ENCODE results near the gene GPR61. TPM values are rescaled to one million over a fixed set of nuclear protein-coding genes. Genes with fewer than 3 reads are reported as not detected.

Gene GPR61
- total RNA-seq, 2 experiments from 2014 or later: 0.31 TPM; not detected in 1

DNA sequence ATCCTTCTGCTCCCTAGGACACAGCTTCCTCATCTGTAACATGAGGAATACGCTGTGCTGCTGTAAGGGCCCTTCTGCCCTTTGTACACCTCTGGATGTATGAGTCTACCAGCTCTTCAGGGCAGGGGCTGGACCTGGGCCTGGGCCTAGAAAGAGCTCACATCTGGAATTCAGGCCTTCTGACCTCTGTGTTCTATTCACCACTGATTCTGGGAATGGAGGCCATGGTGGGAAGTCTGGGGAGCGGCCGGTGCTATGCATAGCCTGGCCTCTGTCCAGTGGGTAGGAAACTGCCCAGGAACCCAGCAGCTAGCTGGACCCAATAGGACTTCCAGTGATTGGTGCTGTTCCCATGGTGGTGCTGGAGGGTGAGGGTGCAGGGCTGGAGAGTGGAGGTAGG, 11.0 kb upstream of the GPR61 start:
- CTCF ChIA-PET: interaction anchor here (1.0 to 19.9 kb wide), 4 partner anchors 28 to 251 kb away, joined by 3 to 1207 read pairs (median 6); partner anchors contain the start of genes AMIGO1, ATXN7L2, CYB561D1 and PSRC1
- H3K36me3 Mint-ChIP-seq (ENCODE audit: low read depth): no peaks in the 10 kb centered on the region
- no peaks in the 10 kb centered on the region for H3K27me3 Mint-ChIP-seq (ENCODE audit: low read depth)
- no peak overlapping the region for H3K4me3 Mint-ChIP-seq
- intact Hi-C loops (cut with micrococcal nuclease): no loop called here
- H3K4me1 Mint-ChIP-seq (ENCODE audit: low read depth): peaks cover 22% of the 10 kb centered on the region
- H3K9me3 Mint-ChIP-seq: no peaks in the 10 kb centered on the region
- no peak for DNase-seq
- no peak overlapping the region for H3K27ac Mint-ChIP-seq

GRCh38 chr1:109529881-109530456, 9.7 kb upstream of the GPR61 start:
- H3K4me1 Mint-ChIP-seq (ENCODE audit: low read depth): peaks cover 22% of the 10 kb centered on the region
- intact Hi-C loops (cut with micrococcal nuclease): loop anchor here (5.0 kb wide), 1 partner anchor 418 kb away; the partner anchor contains the start of gene ELAPOR1
- no peak overlapping the region for H3K27ac Mint-ChIP-seq
- no peak for DNase-seq
- H3K9me3 Mint-ChIP-seq: no peaks in the 10 kb centered on the region
- H3K27me3 Mint-ChIP-seq (ENCODE audit: low read depth): no peaks in the 10 kb centered on the region
- CTCF ChIA-PET: interaction anchor here (0.6 to 19.9 kb wide), 15 partner anchors 10 to 497 kb away, joined by 3 to 1207 read pairs (median 4); partner anchors contain the start of genes AHCYL1, AMIGO1, ATXN7L2 and CYB561D1
- H3K36me3 Mint-ChIP-seq (ENCODE audit: low read depth): no peaks in the 10 kb centered on the region
- H3K4me3 Mint-ChIP-seq: no peak overlapping the region

DNA sequence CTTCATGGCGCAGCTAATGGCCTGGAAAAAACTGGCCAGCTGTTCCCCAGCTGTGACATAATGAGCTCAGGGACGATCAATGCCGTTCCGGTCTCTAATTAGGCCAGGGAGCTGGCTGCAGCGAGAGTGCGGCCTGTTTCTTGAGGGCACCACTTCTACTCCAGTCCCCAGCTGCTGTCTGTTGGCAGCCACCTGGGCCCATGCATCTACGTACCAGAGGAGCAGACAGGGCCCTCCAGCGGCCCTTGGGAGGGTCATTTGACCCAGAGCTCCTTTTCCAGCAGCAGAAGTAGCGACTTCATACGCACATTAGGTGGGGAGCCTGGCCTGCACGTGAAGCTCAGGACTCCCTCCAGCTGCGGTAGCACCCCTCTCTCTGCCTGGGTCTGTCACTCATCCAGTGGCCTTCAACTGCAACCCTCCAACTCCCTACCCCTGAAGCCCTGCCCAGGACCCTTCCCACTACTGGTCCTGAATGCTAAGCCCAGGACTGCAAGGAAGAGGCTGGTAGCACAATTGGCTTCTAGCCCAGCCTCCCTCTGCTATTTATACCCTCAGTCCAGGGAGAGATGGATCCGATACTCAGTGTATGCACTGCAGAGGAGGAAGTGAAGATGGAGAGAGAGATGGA, 9.1 kb upstream of the GPR61 start:
- CTCF ChIA-PET: interaction anchor here (0.6 to 19.9 kb wide), 11 partner anchors 11 to 454 kb away, joined by 3 to 1207 read pairs (median 5); partner anchors contain the start of genes AHCYL1, AMIGO1, ATXN7L2 and CYB561D1
- no peak overlapping the region for H3K27ac Mint-ChIP-seq

DNA sequence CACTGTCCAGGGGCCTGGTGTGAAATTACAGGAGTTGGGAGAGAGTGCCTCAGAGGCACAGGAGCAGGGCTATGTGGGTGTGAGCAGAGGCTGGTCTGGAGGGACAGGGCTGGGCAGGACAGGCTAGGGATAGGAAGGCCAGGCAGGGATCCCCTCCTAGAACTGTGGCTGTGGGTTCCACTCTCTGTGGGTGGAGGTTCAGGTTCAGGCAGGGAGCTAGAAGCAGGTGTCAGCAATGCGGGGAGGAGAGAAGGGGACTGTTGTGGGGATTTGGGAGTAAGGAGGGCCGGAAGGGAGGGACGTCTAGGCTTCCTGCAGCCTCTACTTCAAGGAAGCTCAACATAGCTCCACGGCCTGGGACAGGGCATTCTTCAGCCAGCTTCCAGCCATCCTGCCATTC, 8.3 kb upstream of the GPR61 start:
- intact Hi-C loops (cut with micrococcal nuclease): loop anchor here (5.0 kb wide), 1 partner anchor 419 kb away; the partner anchor contains the start of gene ELAPOR1
- Mint-ChIP-seq H3K27me3 (ENCODE audit: low read depth) (no peaks in the 10 kb centered on the region), H3K36me3 (ENCODE audit: low read depth) (no peaks in the 10 kb centered on the region), H3K27ac (no peak overlapping the region), H3K4me1 (ENCODE audit: low read depth) (peaks cover 22% of the 10 kb centered on the region), H3K9me3 (no peaks in the 10 kb centered on the region), H3K4me3 (no peak overlapping the region)
- CTCF ChIA-PET: interaction anchor here (0.6 to 19.9 kb wide), 39 partner anchors 8 to 453 kb away, joined by 3 to 1207 read pairs (median 7); partner anchors contain the start of genes AHCYL1, AMIGO1, ATXN7L2 and CELSR2
- no peak for DNase-seq

More for the DNA sequence above, 9.1 kb upstream of the GPR61 start:
- Mint-ChIP-seq H3K9me3 (no peaks in the 10 kb centered on the region), H3K27me3 (ENCODE audit: low read depth) (no peaks in the 10 kb centered on the region), H3K4me1 (ENCODE audit: low read depth) (peaks cover 22% of the 10 kb centered on the region), H3K4me3 (no peak overlapping the region), H3K36me3 (ENCODE audit: low read depth) (no peaks in the 10 kb centered on the region)
- intact Hi-C loops (cut with micrococcal nuclease): loop anchor here (5.0 kb wide), 1 partner anchor 418 kb away; the partner anchor contains the start of gene ELAPOR1
- DNase-seq: no peak

DNA sequence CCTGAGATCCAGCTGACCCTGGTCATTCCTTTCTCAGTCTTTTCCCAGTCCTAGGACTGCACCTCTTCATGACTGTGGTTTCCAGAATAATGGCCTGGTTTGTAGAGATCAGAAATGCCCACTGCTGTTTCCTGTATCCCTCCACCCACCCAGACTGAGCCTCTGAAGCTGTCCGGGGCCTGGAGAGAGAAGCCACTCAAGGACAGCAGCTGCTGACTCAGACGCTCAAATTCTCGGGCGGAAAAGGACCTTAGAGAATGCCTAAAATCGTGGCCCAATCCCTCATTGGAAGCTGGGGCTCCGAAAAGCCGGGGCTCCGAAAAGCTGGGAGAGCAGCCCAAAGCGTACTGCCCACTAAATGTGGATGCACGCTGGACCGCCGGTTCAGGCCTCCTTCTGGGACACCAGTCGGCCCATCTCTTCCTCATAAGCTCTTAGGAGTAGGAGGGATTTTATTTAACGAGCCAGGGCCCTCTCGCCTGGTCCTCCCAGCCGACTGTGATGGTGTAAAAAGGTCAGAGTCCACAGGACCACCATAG, 7.8 kb upstream of the GPR61 start:
- Mint-ChIP-seq H3K4me3 (peak overlapping the region; percentile 57), H3K27me3 (ENCODE audit: low read depth) (no peaks in the 10 kb centered on the region)
- CTCF ChIA-PET: interaction anchor here (0.5 to 19.9 kb wide), 56 partner anchors 9 to 452 kb away, joined by 3 to 1207 read pairs (median 5); partner anchors contain the start of genes AHCYL1, AMIGO1, ATXN7L2 and CELSR2

GRCh38 chr1:109532365-109533136, 7.1 kb upstream of the GPR61 start:
- Mint-ChIP-seq H3K36me3 (ENCODE audit: low read depth) (no peaks in the 10 kb centered on the region), H3K9me3 (no peaks in the 10 kb centered on the region), H3K4me3 (peak overlapping the region; percentile 57), H3K27me3 (ENCODE audit: low read depth) (no peaks in the 10 kb centered on the region), H3K4me1 (ENCODE audit: low read depth) (peaks cover 22% of the 10 kb centered on the region), H3K27ac (peak overlapping the region; percentile 81)
- intact Hi-C loops (cut with micrococcal nuclease): loop anchor here (1.0 to 5.0 kb wide), 10 partner anchors 34 to 704 kb away; partner anchors contain the start of genes CYB561D1, ELAPOR1 and PSMA5
- CTCF ChIA-PET: interaction anchor here (0.5 to 19.9 kb wide), 70 partner anchors 9 to 452 kb away, joined by 3 to 1207 read pairs (median 4); partner anchors contain the start of genes AHCYL1, AMIGO1, AMPD2 and ATXN7L2
- DNase-seq: peak; percentile 96

More for the DNA sequence above, 7.8 kb upstream of the GPR61 start:
- intact Hi-C loops (cut with micrococcal nuclease): loop anchor here (1.0 to 5.0 kb wide), 10 partner anchors 34 to 703 kb away; partner anchors contain the start of genes CYB561D1, ELAPOR1 and PSMA5
- Mint-ChIP-seq H3K36me3 (ENCODE audit: low read depth) (no peaks in the 10 kb centered on the region), H3K27ac (peak overlapping the region; percentile 81), H3K9me3 (no peaks in the 10 kb centered on the region), H3K4me1 (ENCODE audit: low read depth) (peaks cover 22% of the 10 kb centered on the region)
- no peak for DNase-seq

- Mint-ChIP-seq H3K4me1 (ENCODE audit: low read depth) (peaks cover 22% of the 10 kb centered on the region), H3K27me3 (ENCODE audit: low read depth) (no peaks in the 10 kb centered on the region), H3K9me3 (no peaks in the 10 kb centered on the region), H3K36me3 (ENCODE audit: low read depth) (no peaks in the 10 kb centered on the region), H3K27ac (no peak overlapping the region), H3K4me3 (no peak overlapping the region)
- CTCF ChIA-PET: interaction anchor here (0.6 to 19.9 kb wide), 5 partner anchors 12 to 135 kb away, joined by 3 to 1207 read pairs (median 22); partner anchors contain the start of genes AMIGO1, ATXN7L2, CYB561D1 and SORT1
- no peak for DNase-seq
- intact Hi-C loops (cut with micrococcal nuclease): loop anchor here (5.0 kb wide), 1 partner anchor 422 kb away; the partner anchor contains the start of gene ELAPOR1
Measured at GRCh38 chr1:109534307-109534858, 5.3 kb upstream of the GPR61 start.

GRCh38 chr1:109535481-109535880, 4.2 kb upstream of the GPR61 start:
- H3K27ac Mint-ChIP-seq: no peak overlapping the region
- H3K36me3 Mint-ChIP-seq (ENCODE audit: low read depth): no peaks in the 10 kb centered on the region
- no peak overlapping the region for H3K4me3 Mint-ChIP-seq
- intact Hi-C loops (cut with micrococcal nuclease): no loop called here
- CTCF ChIA-PET: interaction anchor here (1.6 to 19.9 kb wide), 4 partner anchors 11 to 136 kb away, joined by 5 to 1207 read pairs (median 34); partner anchors contain the start of genes AMIGO1, ATXN7L2, CYB561D1 and SORT1
- H3K27me3 Mint-ChIP-seq (ENCODE audit: low read depth): no peaks in the 10 kb centered on the region
- H3K9me3 Mint-ChIP-seq: no peaks in the 10 kb centered on the region
- H3K4me1 Mint-ChIP-seq (ENCODE audit: low read depth): peaks cover 22% of the 10 kb centered on the region
- DNase-seq: no peak

- CTCF ChIA-PET: interaction anchor here (0.9 to 19.9 kb wide), 3 partner anchors 35 to 258 kb away, joined by 3 to 1207 read pairs (median 46); partner anchors contain the start of genes AMIGO1, ATXN7L2, CYB561D1 and SORT1
- Mint-ChIP-seq H3K9me3 (no peaks in the 10 kb centered on the region), H3K4me3 (no peak overlapping the region), H3K36me3 (ENCODE audit: low read depth) (no peaks in the 10 kb centered on the region), H3K27me3 (ENCODE audit: low read depth) (no peaks in the 10 kb centered on the region), H3K4me1 (ENCODE audit: low read depth) (peaks cover 18% of the 10 kb centered on the region), H3K27ac (no peak overlapping the region)
- no peak for DNase-seq
- intact Hi-C loops (cut with micrococcal nuclease): no loop called here
Measured at GRCh38 chr1:109535971-109536491, 3.6 kb upstream of the GPR61 start.

DNA sequence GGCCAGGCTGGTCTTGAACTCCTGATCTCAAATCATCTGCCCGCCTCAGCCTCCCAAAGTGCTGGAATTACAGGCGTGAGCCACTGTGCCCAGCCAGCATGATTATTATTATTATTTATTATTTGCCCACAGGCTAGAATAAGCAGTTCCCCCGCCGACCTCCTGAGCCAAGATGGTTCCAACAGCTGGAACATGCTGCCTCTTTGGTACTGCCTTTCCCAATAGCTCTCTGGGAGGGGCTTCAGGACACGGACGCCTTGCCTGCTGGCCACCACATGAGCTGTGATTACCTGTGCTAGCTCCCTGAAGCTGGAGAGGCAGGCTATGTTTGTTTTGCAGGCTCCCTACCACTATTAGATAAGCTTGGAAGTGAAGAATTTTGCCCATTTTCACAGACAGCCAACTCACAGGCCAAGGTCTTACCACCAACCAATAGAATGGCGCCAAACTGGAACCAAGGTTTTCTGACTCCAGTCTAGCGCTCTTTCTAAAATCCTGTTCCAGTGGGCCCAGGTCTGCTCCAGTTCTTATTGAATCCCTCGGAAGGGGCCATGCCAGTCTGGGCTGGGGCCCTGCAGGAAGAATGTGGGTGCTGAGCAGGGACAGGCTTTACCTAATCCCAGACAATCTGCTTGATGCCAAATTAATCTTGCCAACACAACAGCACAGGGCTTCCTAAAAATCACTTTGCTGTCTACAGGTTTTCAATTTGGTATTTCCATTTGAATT, 2.1 kb upstream of the GPR61 start:
- Mint-ChIP-seq H3K4me1 (ENCODE audit: low read depth) (peaks cover 2% of the 10 kb centered on the region), H3K9me3 (no peaks in the 10 kb centered on the region)

More for the DNA sequence above, 2.1 kb upstream of the GPR61 start:
- no peaks in the 10 kb centered on the region for H3K27me3 Mint-ChIP-seq (ENCODE audit: low read depth)
- H3K27ac Mint-ChIP-seq: no peak overlapping the region
- DNase-seq: no peak
- H3K36me3 Mint-ChIP-seq (ENCODE audit: low read depth): no peaks in the 10 kb centered on the region
- intact Hi-C loops (cut with micrococcal nuclease): no loop called here
- CTCF ChIA-PET: interaction anchor here (0.9 to 19.9 kb wide), 4 partner anchors 9 to 261 kb away, joined by 3 to 1207 read pairs (median 6); partner anchors contain the start of genes AMIGO1, ATXN7L2, CYB561D1 and GNAI3
- H3K4me3 Mint-ChIP-seq: no peak overlapping the region
